SK-N-SH (cell line): Measurements from ENCODE around the gene PRR33. TPM values are rescaled to one million over a fixed set of nuclear protein-coding genes. Genes with fewer than 3 reads are reported as not detected.
A peak's percentile ranks its signal among the peaks of the same experiment; 100 is the strongest.

Experiments used
- CTCF ChIA-PET: fragments of 300-600, 350-600 bp; formaldehyde crosslinking; extraction: SDS; loops from one replicate; lab custom pipeline; 2021; lab: Yijun Ruan, JAX
- POLR2A ChIA-PET: fragments of 350-600 bp; sonication (Branson Sonifier 250); formaldehyde crosslinking; extraction: SDS; loops from one replicate; lab custom pipeline; 2020; ENCODE audit warnings: antibody characterized with exemption, inconsistent platforms; lab: Yijun Ruan, JAX
- DNase-seq: peaks from one replicate; pipeline ENCODE4 v3.0.0; 2012
- H2AFZ ChIP-seq: fragments of 200-600 bp; sonication (generic); 2 replicates; pipeline ENCODE4 v1.8.1; 2016; ENCODE audit warnings: antibody characterized with exemption, mild to moderate bottlenecking, low read depth
- H3F3A ChIP-seq: fragments of 200-600 bp; sonication (generic); replicated peaks from 2 replicates; pipeline ENCODE3; 2016; ENCODE audit warnings: antibody characterized with exemption, mild to moderate bottlenecking; ENCODE audit not compliant: insufficient read depth
- H3K27ac ChIP-seq, 2 experiments: fragments of 200-500 bp in 1 of 2; fragments of 200-600 bp in 1 of 2; sonication (Bioruptor generic) in 1 of 2; sonication (generic), shearing (Covaris generic) in 1 of 2; 2 replicates each; pipeline versions ENCODE4 v1.5.1 to v1.6.1; 2014 to 2016; ENCODE audit warnings: low read depth in 2 of 2, inconsistent platforms in 1 of 2, low read length in 1 of 2, mild to moderate bottlenecking in 1 of 2, mixed read lengths in 1 of 2
- H3K27me3 ChIP-seq: fragments of 200-600 bp; sonication (generic), shearing (Covaris generic); 2 replicates; pipeline ENCODE4 v1.6.1; 2016; ENCODE audit warnings: mixed run types; ENCODE audit not compliant: insufficient read depth
- H3K36me3 ChIP-seq, 2 experiments: fragments of 200-500 bp in 1 of 2; fragments of 200-600 bp in 1 of 2; sonication (Bioruptor generic) in 1 of 2; sonication (generic) in 1 of 2; replicated peaks in 1 of 2; 2 replicates each; pipeline versions ENCODE3 to v1.5.1; 2014 to 2016; ENCODE audit warnings: low read length in 1 of 2, mild to moderate bottlenecking in 1 of 2; ENCODE audit not compliant: insufficient read depth in 2 of 2, control insufficient read depth in 1 of 2
- H3K4me1 ChIP-seq, 2 experiments: fragments of 200-500 bp in 1 of 2; fragments of 200-600 bp in 1 of 2; sonication (Bioruptor generic) in 1 of 2; sonication (generic), shearing (Covaris generic) in 1 of 2; 2 replicates each; pipeline versions ENCODE4 v1.5.1 to v1.6.1; 2014 to 2016; ENCODE audit warnings: low read depth in 1 of 2, low read length in 1 of 2, mixed run types in 1 of 2; ENCODE audit not compliant: insufficient read depth in 2 of 2, control insufficient read depth in 1 of 2
- H3K4me2 ChIP-seq: fragments of 200-600 bp; sonication (generic), shearing (Covaris generic); 2 replicates; pipeline ENCODE4 v1.6.1; 2017; ENCODE audit warnings: mixed run types
- H3K4me3 ChIP-seq, 2 experiments: fragments of 200-500 bp in 1 of 2; fragments of 200-600 bp in 1 of 2; sonication (Bioruptor generic) in 1 of 2; sonication (generic), shearing (Covaris generic) in 1 of 2; 2 replicates each; pipeline versions ENCODE4 v1.5.1 to v1.8.1; 2014 to 2016; ENCODE audit warnings: low read depth in 2 of 2, inconsistent platforms in 1 of 2, low read length in 1 of 2, mild to moderate bottlenecking in 1 of 2, mixed read lengths in 1 of 2, moderate library complexity in 1 of 2
- H3K79me2 ChIP-seq: fragments of 200-600 bp; sonication (generic); 2 replicates; pipeline ENCODE4 v1.8.1; 2017; ENCODE audit warnings: mild to moderate bottlenecking; ENCODE audit not compliant: insufficient read depth
- H3K9ac ChIP-seq: fragments of 200-600 bp; sonication (generic); 2 replicates; pipeline ENCODE4 v1.6.1; 2017; ENCODE audit warnings: mixed run types
- H3K9me2 ChIP-seq: fragments of 200-600 bp; sonication (generic); 2 replicates; pipeline ENCODE4 v1.6.1; 2017; ENCODE audit warnings: mixed run types
- H3K9me3 ChIP-seq: fragments of 200-600 bp; sonication (generic); 2 replicates; pipeline ENCODE4 v1.6.1; 2017; ENCODE audit warnings: mixed run types, mild to moderate bottlenecking, moderate library complexity
- H4K20me1 ChIP-seq: fragments of 200-600 bp; sonication (generic); 2 replicates; pipeline ENCODE4 v1.6.1; 2017; ENCODE audit warnings: mild to moderate bottlenecking, mixed run types; ENCODE audit not compliant: insufficient read depth
- CHD2 ChIP-seq: fragments of 150-350 bp; IDR thresholded peaks from 2 replicates; pipeline ENCODE4 v1.6.1; 2018; ENCODE audit warnings: low read length; ENCODE audit not compliant: partially characterized antibody
- EP300 ChIP-seq, 2 experiments: IDR thresholded peaks; 2 replicates each; pipeline versions ENCODE4 v1.4.0 to v1.6.1; 2012; ENCODE audit warnings: borderline replicate concordance in 1 of 2, low read depth in 1 of 2, low read length in 1 of 2
- FOSL2 ChIP-seq: IDR thresholded peaks from 2 replicates; pipeline ENCODE4 v1.4.0; 2012; ENCODE audit warnings: low read depth, mild to moderate bottlenecking, moderate library complexity, borderline replicate concordance
- FOXM1 ChIP-seq: IDR thresholded peaks from 2 replicates; pipeline ENCODE4 v1.4.0; 2012; ENCODE audit warnings: low read depth, mild to moderate bottlenecking
- GABPA ChIP-seq: IDR thresholded peaks from 2 replicates; pipeline ENCODE4 v1.4.0; 2012; ENCODE audit warnings: low read depth, mild to moderate bottlenecking
- IRF3 ChIP-seq: fragments of 150-350 bp; IDR thresholded peaks from 2 replicates; pipeline ENCODE4 v1.6.1; 2016; ENCODE audit warnings: mild to moderate bottlenecking, low read depth, low read length
- JUND ChIP-seq: IDR thresholded peaks from 2 replicates; pipeline ENCODE4 v1.4.0; 2012
- MAX ChIP-seq: IDR thresholded peaks from 2 replicates; pipeline ENCODE4 v1.4.0; 2012; ENCODE audit warnings: low read depth
- NFIC ChIP-seq: IDR thresholded peaks from 2 replicates; pipeline ENCODE4 v1.4.0; 2012; ENCODE audit warnings: borderline replicate concordance
- NRF1 ChIP-seq: IDR thresholded peaks from 2 replicates; pipeline ENCODE4 v1.6.1; 2012; ENCODE audit warnings: low read depth, mild to moderate bottlenecking, low read length
- POLR2AphosphoS5 ChIP-seq: IDR thresholded peaks from 2 replicates; pipeline ENCODE4 v1.6.1; 2012; ENCODE audit warnings: low read depth, low read length
- RAD21 ChIP-seq: IDR thresholded peaks from 2 replicates; pipeline ENCODE4 v1.6.1; 2012; ENCODE audit warnings: mild to moderate bottlenecking, low read length
- RCOR1 ChIP-seq: fragments of 150-350 bp; IDR thresholded peaks from 2 replicates; pipeline ENCODE4 v1.6.1; 2017; ENCODE audit warnings: antibody characterized with exemption, low read length
- RFX5 ChIP-seq: IDR thresholded peaks from 2 replicates; pipeline ENCODE4 v1.6.1; 2012; ENCODE audit warnings: mild to moderate bottlenecking, improper control_type of control experiment, low read length
- SIN3A ChIP-seq: IDR thresholded peaks from 2 replicates; pipeline ENCODE4 v1.6.1; 2012; ENCODE audit warnings: low read depth, mild to moderate bottlenecking, low read length, moderate library complexity, borderline replicate concordance
- SMC3 ChIP-seq: IDR thresholded peaks from 2 replicates; pipeline ENCODE4 v1.6.1; 2012; ENCODE audit warnings: low read depth, low read length, improper control_type of control experiment
- TAF1 ChIP-seq: IDR thresholded peaks from 2 replicates; pipeline ENCODE4 v1.6.1; 2012; ENCODE audit warnings: low read depth, mild to moderate bottlenecking, low read length, moderate library complexity, borderline replicate concordance
- TCF12 ChIP-seq: IDR thresholded peaks from 2 replicates; pipeline ENCODE4 v1.4.0; 2012
- USF1 ChIP-seq: IDR thresholded peaks from 2 replicates; pipeline ENCODE4 v1.4.0; 2012; ENCODE audit warnings: low read depth, borderline replicate concordance
- WGBS: methylation state at CpG from one replicate; pipeline ENCODE4 v1.1.6; 2017; ENCODE audit warnings: low lambda C conversion rate; 5-methylcytosine and 5-hydroxymethylcytosine counted together
- polyA plus RNA-seq, 3 experiments: library from polyadenylated mRNA; depleted of rRNA; stranded (reverse); fragments of >200 nt; gene quantifications; 2 replicates each; pipeline ENCODE4 v1.2.3, GENCODE V29; 2012

The PRR33 gene
- polyA plus RNA-seq, 1 of the 3 experiments (the other 2 are of a cell fraction) = not detected

GRCh38 chr11:1881442-1882264 lies 10.0 kb downstream of the PRR33 start:
- Histone ChIP-seq H3K4me1 (peaks cover 0 to 28% of the 10 kb centered on the region in 2 experiments; a peak in 1 of 4 replicates), H3K36me3 (no peaks in the 10 kb centered on the region), H3K4me3 (no peak overlapping the region), H3K79me2 (no peaks in the 10 kb centered on the region), H3K27ac (peak overlapping the region in 1 of 2 experiments; percentile 72; a peak in 1 of 4 replicates), H3K27me3 (no peaks in the 10 kb centered on the region), H3K9me3 (no peaks in the 10 kb centered on the region), H3K9me2 (no peaks in the 10 kb centered on the region), H2AFZ (no peak overlapping the region), H3K4me2 (no peak overlapping the region), H4K20me1 (no peaks in the 10 kb centered on the region), H3F3A (no peaks in the 10 kb centered on the region), H3K9ac (no peak overlapping the region)
- TF ChIP-seq TCF12 (no peak), RCOR1 (no peak), RAD21 (no peak), SIN3A (no peak), USF1 (no peak), GABPA (no peak), POLR2AphosphoS5 (no peak), FOSL2 (no peak), JUND (no peak), RFX5 (no peak), NRF1 (no peak), MAX (no peak)
- ChIA-PET POLR2A (interaction anchor here (0.6 to 3.3 kb wide), 12 partner anchors 40 to 270 kb away, joined by 3 to 20 read pairs (median 4); partner anchors contain the start of gene H19), CTCF (interaction anchor here (0.5 to 4.8 kb wide), 81 partner anchors 10 to 577 kb away, joined by 3 to 179 read pairs (median 5); partner anchors contain the start of genes H19, LSP1, MRPL23 and PRR33)
- no peak for DNase-seq
- 79% methylated on average over 6 of the region's 43 CpGs for WGBS

GRCh38 chr11:1880746-1881441 lies 10.8 kb downstream of the PRR33 start:
- H3K27me3 ChIP-seq = no peaks in the 10 kb centered on the region
- no peak overlapping the region for H2AFZ ChIP-seq
- H3K4me1 ChIP-seq = peaks cover 0 to 35% of the 10 kb centered on the region in 2 experiments; a peak in 2 of 4 replicates
- POLR2A ChIA-PET = interaction anchor here (3.3 kb wide), 1 partner anchor 116 kb away, joined by 20 read pairs; the partner anchor contains the start of gene H19
- H4K20me1 ChIP-seq = no peaks in the 10 kb centered on the region
- H3K27ac ChIP-seq = no peak overlapping the region; a peak in 1 of 4 replicates
- H3K4me3 ChIP-seq = no peak overlapping the region
- no peaks in the 10 kb centered on the region for H3K9me2 ChIP-seq
- WGBS = no CpG with 5 or more reads among the region's 9 CpGs
- DNase-seq = peak; percentile 23
- H3K9ac ChIP-seq = no peak overlapping the region
- no peaks in the 10 kb centered on the region for H3K36me3 ChIP-seq
- H3K79me2 ChIP-seq = no peaks in the 10 kb centered on the region
- H3K4me2 ChIP-seq = no peak overlapping the region
- H3F3A ChIP-seq = no peaks in the 10 kb centered on the region
- no peaks in the 10 kb centered on the region for H3K9me3 ChIP-seq
- CTCF ChIA-PET = interaction anchor here (0.6 to 4.8 kb wide), 10 partner anchors 34 to 271 kb away, joined by 3 to 179 read pairs (median 18); partner anchors contain the start of genes MRPL23, TNNI2 and TNNT3
- TF ChIP-seq SMC3 = no peak
- no peak for TF ChIP-seq IRF3
- no peak for TF ChIP-seq NFIC
- TF ChIP-seq POLR2AphosphoS5 = no peak
- no peak for TF ChIP-seq EP300 (IDR thresholded peaks at IDR 0.05; ENCODE audit: borderline replicate concordance in 1 of 2, low read depth in 1 of 2, low read length in 1 of 2)
- TF ChIP-seq SIN3A = no peak
- TF ChIP-seq CHD2 = no peak
- TF ChIP-seq TAF1 = no peak
- no peak for TF ChIP-seq TCF12
- TF ChIP-seq MAX = no peak
- no peak for TF ChIP-seq FOXM1
